NB4 (cell line): ENCODE measurements around the gene ORAI3.

Experiments
- CTCF ChIP-seq: IDR thresholded peaks from one replicate; pipeline ENCODE4 v1.5.1; 2012; ENCODE audit warnings: low read depth, low read length
- POLR2A ChIP-seq: IDR thresholded peaks from 2 replicates; pipeline ENCODE4 v1.6.1; 2011; ENCODE audit warnings: mild to moderate bottlenecking; ENCODE audit not compliant: insufficient read length; ENCODE audit errors: extremely low read depth

- TF ChIP-seq CTCF (no peak), POLR2A (peak; percentile 42)
Observed at GRCh38 chr16:30903596-30903995, 45.3 kb upstream of the ORAI3 start.
